CD8-positive, alpha-beta memory T cell (primary cell): ENCODE data around the gene CPNE5. TPM values are rescaled to one million over a fixed set of nuclear protein-coding genes. Genes with fewer than 3 reads are reported as not detected.

Experiments
- CTCF ChIA-PET: fragments of 350-600 bp; sonication (Branson Sonifier 250); formaldehyde crosslinking; loops from one replicate; lab custom pipeline; 2021; ENCODE audit warnings: antibody characterized with exemption; lab: Charles Lee
- POLR2A ChIA-PET: fragments of 350-600 bp; sonication (Branson Sonifier 250); formaldehyde crosslinking; loops from one replicate; lab custom pipeline; 2021; ENCODE audit warnings: antibody characterized with exemption; lab: Charles Lee
- DNase-seq, 5 donors: peaks; one replicate each; pipeline versions ENCODE4 v3.0.0 to v3.0.0-alpha.2; 2020 to 2022; ENCODE audit warnings: mixed read lengths in 1 of 5
- H3K27ac ChIP-seq: one replicate; pipeline ENCODE4 v1.7.0; 2013; ENCODE audit warnings: low read depth, mild to moderate bottlenecking, low read length, moderate library complexity
- H3K27me3 ChIP-seq: 2 replicates; pipeline ENCODE4 v1.7.0; 2013; ENCODE audit warnings: low read length, mild to moderate bottlenecking; ENCODE audit not compliant: insufficient read depth, poor library complexity, severe bottlenecking
- H3K36me3 ChIP-seq: 2 replicates; pipeline ENCODE4 v1.7.0; 2013; ENCODE audit warnings: mild to moderate bottlenecking, low read length, moderate library complexity; ENCODE audit not compliant: insufficient read depth
- H3K4me1 ChIP-seq: 2 replicates; pipeline ENCODE4 v1.7.0; 2013; ENCODE audit warnings: mild to moderate bottlenecking, low read length, moderate library complexity; ENCODE audit not compliant: insufficient read depth
- H3K4me3 ChIP-seq: 2 replicates; pipeline ENCODE4 v1.7.0; 2013; ENCODE audit warnings: mild to moderate bottlenecking, low read length
- H3K9me3 ChIP-seq: 2 replicates; pipeline ENCODE4 v1.7.0; 2013; ENCODE audit warnings: mild to moderate bottlenecking, low read length
- H3K27ac Mint-ChIP-seq, 8 donors: one replicate each; pipeline ENCODE4 v1.8.0; 2020 to 2021; ENCODE audit warnings: mixed read lengths in 8 of 8, mild to moderate bottlenecking in 6 of 8, inconsistent platforms in 3 of 8, moderate library complexity in 3 of 8
- H3K27me3 Mint-ChIP-seq, 2 donors: one replicate each; pipeline ENCODE4 v1.8.0; 2020 to 2021; ENCODE audit warnings: mixed read lengths in 2 of 2, mild to moderate bottlenecking in 1 of 2, moderate library complexity in 1 of 2
- H3K36me3 Mint-ChIP-seq, 3 donors: one replicate each; pipeline ENCODE4 v1.8.0; 2020 to 2021; ENCODE audit warnings: mixed read lengths in 3 of 3, inconsistent platforms in 1 of 3, mild to moderate bottlenecking in 1 of 3
- H3K4me1 Mint-ChIP-seq, 3 donors: one replicate each; pipeline ENCODE4 v1.8.0; 2020 to 2021; ENCODE audit warnings: mixed read lengths in 3 of 3, inconsistent platforms in 1 of 3, mild to moderate bottlenecking in 1 of 3
- H3K4me3 Mint-ChIP-seq, 7 donors: one replicate each; pipeline ENCODE4 v1.8.0; 2020 to 2021; ENCODE audit warnings: mixed read lengths in 7 of 7, mild to moderate bottlenecking in 6 of 7, moderate library complexity in 4 of 7, inconsistent platforms in 2 of 7
- H3K9me3 Mint-ChIP-seq, 5 donors: one replicate each; pipeline ENCODE4 v1.8.0; 2020 to 2022; ENCODE audit warnings: mixed read lengths in 5 of 5, mild to moderate bottlenecking in 3 of 5, moderate library complexity in 2 of 5, inconsistent platforms in 1 of 5
- polyA plus RNA-seq: library from polyadenylated mRNA; unstranded; fragments of 300-500 nt; fragmentation: Illumina TruSeq; gene quantifications from one replicate; pipeline ENCODE4 v1.2.3, GENCODE V29; 2021
- total RNA-seq, 2 experiments: library from RNA; stranded (reverse); gene quantifications; one replicate each; pipeline ENCODE4 v1.2.3, GENCODE V29; 2021

CPNE5 gene
- total RNA-seq (under 1 TPM; 0.29 to 0.59 TPM), polyA plus RNA-seq (0.44 TPM)

DNA sequence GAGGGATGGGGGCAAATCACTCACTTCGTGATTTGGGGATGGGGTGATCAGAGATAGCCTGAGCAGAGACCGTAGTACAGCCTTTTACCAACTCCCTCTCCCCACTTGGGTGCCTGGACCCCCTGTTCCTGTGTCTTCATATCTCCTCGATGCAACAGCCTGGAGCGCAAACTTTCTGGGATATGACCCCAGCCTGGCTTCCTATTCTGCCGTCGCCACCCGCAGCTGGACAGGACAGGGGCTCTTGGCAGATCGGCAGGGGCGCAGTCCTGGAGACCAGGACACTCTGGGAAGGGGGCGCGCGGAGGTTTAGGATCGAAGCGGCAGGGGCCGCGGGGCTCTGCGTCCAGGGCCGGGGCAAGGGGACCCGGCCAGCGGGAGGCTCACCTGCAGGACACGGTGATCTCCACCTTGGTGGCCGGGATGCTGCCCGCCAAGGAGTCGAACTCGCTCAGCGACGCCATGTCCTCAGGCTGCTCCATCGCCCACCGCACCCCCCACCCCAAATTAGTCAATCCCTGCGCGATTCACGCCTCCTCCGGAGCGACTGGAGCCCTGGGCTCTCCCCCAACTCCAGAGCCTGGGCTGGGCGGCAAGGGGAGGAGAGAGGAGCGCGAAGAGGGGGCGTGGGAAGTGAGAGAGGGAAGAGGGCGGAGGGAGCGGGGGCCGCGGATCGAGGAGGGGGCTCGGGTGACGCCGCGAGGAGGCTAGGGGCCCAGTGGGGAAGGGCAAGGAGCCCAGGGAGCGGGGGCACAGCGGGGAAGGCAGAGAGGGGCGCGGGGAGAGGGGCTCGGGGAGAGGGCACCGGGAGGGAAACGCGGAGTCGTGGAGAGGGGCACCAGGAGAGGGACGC lies at the start of gene CPNE5:
Gene CPNE5, minus strand, starts transcription at position 549 of the 853 bp plus-strand sequence. Its CDS starts 67 bp downstream, at position 482.
- Mint-ChIP-seq H3K9me3 (no peaks in the 10 kb centered on the region), H3K4me1 (peaks cover 11 to 23% (median 12%) of the 10 kb centered on the region in 3 donors), H3K27me3 (peaks cover 27 to 35% of the 10 kb centered on the region in 2 donors), H3K27ac (peak within 1 kb of the TSS in 3 of 8 donors; percentile 26 to 29 (median 27)), H3K4me3 (peak within 1 kb of the TSS; percentile 46 to 91 (median 77)), H3K36me3 (peaks cover 0 to 3% (median 0%) of the 10 kb centered on the region in 3 donors)
- CTCF ChIA-PET: no interaction called here
- POLR2A ChIA-PET: no interaction called here
- DNase-seq: no peak
- H3K36me3 ChIP-seq: no peaks in the 10 kb centered on the region
- peaks cover 15% of the 10 kb centered on the region for H3K27me3 ChIP-seq
- H3K4me1 ChIP-seq: peaks cover 15% of the 10 kb centered on the region
- H3K27ac ChIP-seq: no peak within 1 kb of the TSS
- no peaks in the 10 kb centered on the region for H3K9me3 ChIP-seq
- H3K4me3 ChIP-seq: peak within 1 kb of the TSS; percentile 38

DNA sequence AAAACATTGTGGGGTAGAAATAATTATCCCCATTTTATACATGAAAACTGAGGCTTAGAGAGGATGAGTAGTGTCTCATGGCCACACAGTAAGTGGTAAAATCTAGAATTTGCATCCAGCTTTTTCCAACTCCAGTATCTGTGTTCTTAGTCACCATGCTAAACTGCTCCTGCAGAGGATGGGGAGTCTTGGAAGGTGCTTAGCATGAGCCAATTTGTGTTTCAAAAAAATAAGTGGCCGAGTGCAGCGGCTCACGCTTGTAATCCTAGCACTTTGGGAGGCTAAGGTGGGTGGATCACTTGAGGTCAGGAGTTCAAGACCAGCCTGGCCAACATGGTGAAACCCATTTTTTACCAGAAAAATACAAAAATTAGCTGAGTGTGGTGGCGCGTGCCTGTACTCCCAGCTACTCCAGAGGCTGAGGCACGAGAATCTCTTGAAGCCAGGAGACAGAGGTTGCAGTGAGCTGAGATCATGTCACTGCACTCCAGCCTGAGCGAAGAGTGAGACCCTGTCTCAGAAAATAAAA lies 48.9 kb upstream of the CPNE5 start:
- Mint-ChIP-seq H3K27ac (peak overlapping the region in 2 of 8 donors; percentile 33 to 84), H3K27me3 (no peaks in the 10 kb centered on the region), H3K36me3 (peaks cover 0 to 20% (median 5%) of the 10 kb centered on the region in 3 donors), H3K4me3 (peak overlapping the region in 3 of 7 donors; percentile 3 to 49 (median 12)), H3K4me1 (peaks cover 32 to 61% (median 60%) of the 10 kb centered on the region in 3 donors), H3K9me3 (no peaks in the 10 kb centered on the region)
- H3K4me3 ChIP-seq: no peak overlapping the region
- no peaks in the 10 kb centered on the region for H3K36me3 ChIP-seq
- no peaks in the 10 kb centered on the region for H3K9me3 ChIP-seq
- H3K27me3 ChIP-seq: no peaks in the 10 kb centered on the region
- H3K27ac ChIP-seq: peak overlapping the region; percentile 82
- POLR2A ChIA-PET: interaction anchor here (0.6 to 1.1 kb wide), 2 partner anchors 13 to 279 kb away, joined by 4 to 7 read pairs; no protein-coding TSS in a partner anchor
- DNase-seq: no peak
- CTCF ChIA-PET: interaction anchor here (0.9 to 2.5 kb wide), 2 partner anchors 13 to 130 kb away, joined by 4 to 12 read pairs; partner anchors contain the start of gene PPIL1
- H3K4me1 ChIP-seq: peaks cover 34% of the 10 kb centered on the region

DNA sequence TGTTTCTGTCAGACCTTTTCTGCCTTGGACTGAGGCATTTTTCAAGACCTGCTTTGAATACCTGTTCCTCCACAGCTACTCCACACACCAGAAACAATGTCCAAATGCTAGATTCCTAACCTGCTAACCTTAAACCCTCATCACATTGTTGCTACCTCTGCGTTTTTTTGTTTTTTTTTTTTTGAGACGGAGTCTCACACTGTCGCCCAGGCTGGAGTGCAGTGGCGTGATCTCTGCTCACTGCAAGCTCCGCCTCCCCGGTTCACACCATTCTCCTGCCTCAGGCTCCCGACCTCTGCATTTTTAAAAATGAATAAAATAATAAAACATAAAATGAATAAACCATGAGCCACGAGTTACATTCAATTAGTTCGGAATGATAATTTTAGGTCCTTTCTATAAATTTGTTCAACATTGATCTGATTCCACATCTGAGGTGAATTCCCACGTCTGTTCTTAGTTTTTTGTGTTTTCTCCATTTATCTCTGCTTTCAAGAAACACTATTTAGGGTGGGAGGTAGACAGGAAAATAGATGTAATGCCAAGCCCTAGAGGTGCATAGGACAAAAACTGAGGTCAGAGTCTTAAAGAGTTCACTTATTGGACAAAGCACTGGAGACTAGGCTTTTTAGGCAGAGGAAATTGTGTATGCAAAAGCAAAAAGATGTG lies 47.8 kb upstream of the CPNE5 start:
- peak overlapping the region; percentile 82 for H3K27ac ChIP-seq
- H3K9me3 Mint-ChIP-seq: no peaks in the 10 kb centered on the region
- no peaks in the 10 kb centered on the region for H3K27me3 Mint-ChIP-seq

DNA sequence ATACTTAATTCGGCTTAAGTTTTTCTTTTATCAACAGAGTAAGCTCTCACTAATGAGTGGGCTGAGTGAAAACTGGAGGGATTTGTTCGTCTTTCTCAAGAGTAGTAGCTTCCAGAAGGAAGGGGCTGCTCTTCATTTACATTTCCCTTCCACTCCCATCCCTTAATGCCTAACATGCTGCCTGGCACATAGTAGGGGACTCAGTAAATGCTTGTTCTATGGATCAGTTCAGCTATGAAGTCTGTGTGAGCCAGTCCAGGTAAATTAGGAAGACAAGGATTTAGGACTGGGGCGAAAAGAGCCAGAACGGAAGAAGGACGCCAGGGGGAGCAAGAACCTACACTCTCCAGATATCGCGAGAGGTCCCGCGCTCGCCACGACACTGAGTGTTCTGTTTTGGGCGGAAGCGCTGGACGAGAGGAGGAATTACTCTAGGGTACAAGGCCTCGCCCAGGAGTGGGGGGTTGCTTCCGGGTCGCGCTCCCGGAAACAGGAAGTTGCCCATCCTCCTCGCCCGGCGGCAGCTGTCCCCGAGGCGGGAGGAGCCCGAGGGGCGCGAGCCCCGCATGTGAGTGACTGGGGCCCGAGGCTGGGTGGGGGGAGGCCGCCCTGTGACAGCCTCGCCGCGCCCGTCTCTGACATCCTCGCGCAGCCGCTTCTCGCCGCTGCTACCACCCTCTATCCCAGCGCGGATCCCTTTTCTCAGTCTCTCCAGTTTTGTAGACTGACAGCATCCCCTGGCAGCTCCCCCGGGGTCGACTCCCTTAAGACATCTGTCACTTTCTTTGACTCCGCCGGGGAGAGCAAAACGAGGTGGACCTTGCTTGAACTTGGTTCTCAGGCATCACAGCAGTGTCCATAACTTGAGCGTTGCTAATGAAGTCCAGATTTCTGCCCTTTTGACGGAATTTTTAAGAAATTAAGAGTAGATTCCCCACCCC lies 46.5 kb upstream of the CPNE5 start, which contains the start of gene C6orf89:
Gene C6orf89, plus strand, starts transcription at position 492 of the 941 bp plus-strand sequence. CDS start 13,493 bp downstream, outside the sequence.
- Mint-ChIP-seq H3K36me3 (peaks cover 0 to 3% (median 2%) of the 10 kb centered on the region in 3 donors), H3K27me3 (no peaks in the 10 kb centered on the region), H3K4me1 (peaks cover 32 to 50% (median 50%) of the 10 kb centered on the region in 3 donors), H3K9me3 (no peaks in the 10 kb centered on the region), H3K4me3 (peak within 1 kb of the TSS; percentile 79 to 96 (median 91)), H3K27ac (peak within 1 kb of the TSS; percentile 84 to 97 (median 96))
- ChIA-PET CTCF (interaction anchor here (0.6 to 5.0 kb wide), 32 partner anchors 9 to 337 kb away, joined by 3 to 93 read pairs (median 4); partner anchors contain the start of genes MTCH1 and PPIL1), POLR2A (interaction anchor here (1.1 to 2.4 kb wide), 6 partner anchors 12 to 285 kb away, joined by 3 to 21 read pairs (median 10); partner anchors contain the start of genes MTCH1 and PPIL1)
- Histone ChIP-seq H3K27ac (peak within 1 kb of the TSS; percentile 82), H3K9me3 (no peaks in the 10 kb centered on the region), H3K4me1 (peaks cover 34% of the 10 kb centered on the region), H3K36me3 (no peaks in the 10 kb centered on the region), H3K4me3 (peak within 1 kb of the TSS; percentile 72), H3K27me3 (no peaks in the 10 kb centered on the region)
- peak; percentile 95 to 99 (median 97) for DNase-seq

More for the DNA sequence above, 47.8 kb upstream of the CPNE5 start:
- no peak for DNase-seq
- H3K36me3 ChIP-seq: no peaks in the 10 kb centered on the region
- H3K4me1 ChIP-seq: peaks cover 34% of the 10 kb centered on the region
- Mint-ChIP-seq H3K4me3 (peak overlapping the region; percentile 79 to 96 (median 91)), H3K4me1 (peaks cover 32 to 55% (median 55%) of the 10 kb centered on the region in 3 donors), H3K36me3 (peaks cover 0 to 11% (median 5%) of the 10 kb centered on the region in 3 donors), H3K27ac (peak overlapping the region; percentile 15 to 96 (median 86))
- POLR2A ChIA-PET: no interaction called here
- CTCF ChIA-PET: no interaction called here
- H3K27me3 ChIP-seq: no peaks in the 10 kb centered on the region
- H3K9me3 ChIP-seq: no peaks in the 10 kb centered on the region
- peak overlapping the region; percentile 72 for H3K4me3 ChIP-seq

DNA sequence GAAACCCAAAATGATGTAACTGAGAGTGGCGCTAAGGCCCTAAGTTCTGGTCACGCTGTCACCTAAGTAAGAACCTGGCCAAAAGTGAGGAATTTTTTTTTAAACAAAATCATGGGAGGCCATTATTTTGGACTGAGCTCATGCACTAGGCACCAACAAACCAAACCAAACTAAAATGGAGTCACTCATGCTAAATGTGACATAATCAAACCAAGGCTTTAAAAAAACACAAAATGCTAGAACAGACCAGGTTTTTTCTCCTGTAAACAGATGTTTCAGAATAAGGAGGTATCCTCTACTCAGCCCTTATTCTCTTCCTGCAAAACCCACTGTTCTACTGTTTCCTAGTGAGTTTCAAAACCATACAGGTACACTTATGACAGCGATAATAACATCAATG lies 45.4 kb upstream of the CPNE5 start:
- H3K4me1 ChIP-seq: peaks cover 34% of the 10 kb centered on the region
- Mint-ChIP-seq H3K27ac (peak overlapping the region in 6 of 8 donors; percentile 35 to 97 (median 72)), H3K9me3 (no peaks in the 10 kb centered on the region), H3K27me3 (peaks cover 0 to 3% of the 10 kb centered on the region in 2 donors), H3K4me1 (peaks cover 32 to 45% (median 44%) of the 10 kb centered on the region in 3 donors), H3K36me3 (peaks cover 0 to 3% (median 2%) of the 10 kb centered on the region in 3 donors), H3K4me3 (peak overlapping the region in 2 of 7 donors; percentile 32)
- ChIA-PET CTCF (interaction anchor here (0.7 to 5.0 kb wide), 20 partner anchors 11 to 328 kb away, joined by 3 to 93 read pairs (median 5); partner anchors contain the start of genes MTCH1 and PPIL1), POLR2A (interaction anchor here (1.1 to 2.4 kb wide), 3 partner anchors 11 to 123 kb away, joined by 3 to 21 read pairs (median 3); partner anchors contain the start of gene PPIL1)
- no peaks in the 10 kb centered on the region for H3K36me3 ChIP-seq
- H3K27me3 ChIP-seq: no peaks in the 10 kb centered on the region
- no peak for DNase-seq
- H3K9me3 ChIP-seq: no peaks in the 10 kb centered on the region
- no peak overlapping the region for H3K27ac ChIP-seq
- H3K4me3 ChIP-seq: no peak overlapping the region

DNA sequence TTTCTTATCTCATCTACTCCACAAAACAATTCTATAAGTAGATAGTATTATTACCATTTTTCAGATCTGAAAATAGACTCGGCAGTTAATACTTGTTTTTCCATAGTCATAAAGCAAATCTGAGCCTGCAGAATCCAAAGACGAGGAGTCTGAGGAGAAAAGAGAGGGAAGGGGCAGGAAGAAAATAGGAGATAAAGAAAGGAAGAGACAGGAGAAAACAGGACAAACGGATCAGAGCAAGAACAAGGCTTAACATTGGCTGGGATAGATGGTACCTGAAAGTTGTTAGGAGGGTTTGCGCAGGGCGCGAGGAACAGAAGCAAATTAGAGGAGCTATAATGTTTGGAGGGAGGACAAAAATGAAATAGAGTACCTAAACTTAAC lies 36.0 kb upstream of the CPNE5 start:
- CTCF ChIA-PET: interaction anchor here (1.0 to 6.0 kb wide), 8 partner anchors 9 to 334 kb away, joined by 4 to 63 read pairs (median 6); partner anchors contain the start of genes C6orf89, MTCH1 and PIM1
- H3K4me1 ChIP-seq: peaks cover 24% of the 10 kb centered on the region
- peaks cover 30 to 41% (median 37%) of the 10 kb centered on the region in 3 donors for H3K4me1 Mint-ChIP-seq

More for the DNA sequence above, 36.0 kb upstream of the CPNE5 start:
- POLR2A ChIA-PET: interaction anchor here (0.7 to 3.6 kb wide), 4 partner anchors 10 to 298 kb away, joined by 4 to 21 read pairs (median 10); partner anchors contain the start of genes C6orf89 and MTCH1
- Mint-ChIP-seq H3K27me3 (peaks cover 13 to 25% of the 10 kb centered on the region in 2 donors), H3K27ac (peak overlapping the region; percentile 94 to 100 (median 99)), H3K4me3 (peak overlapping the region; percentile 96 to 100 (median 100)), H3K9me3 (no peaks in the 10 kb centered on the region), H3K36me3 (peaks cover 0 to 23% (median 5%) of the 10 kb centered on the region in 3 donors)
- Histone ChIP-seq H3K36me3 (no peaks in the 10 kb centered on the region), H3K4me3 (peak overlapping the region; percentile 87), H3K27me3 (peaks cover 3% of the 10 kb centered on the region), H3K9me3 (no peaks in the 10 kb centered on the region), H3K27ac (peak overlapping the region; percentile 89)
- no peak for DNase-seq
